B cell (primary cell): ENCODE measurements around the gene PICK1.

Experiments
- CTCF ChIP-seq: fragments of 200-600 bp; IDR thresholded peaks from one replicate; pipeline ENCODE4 v1.8.0; 2022; ENCODE audit warnings: antibody characterized with exemption, mild to moderate bottlenecking
- EZH2 ChIP-seq: IDR thresholded peaks from 2 replicates; pipeline ENCODE4 v1.6.1; 2012; ENCODE audit warnings: borderline replicate concordance, low read depth, mild to moderate bottlenecking, moderate library complexity, low read length; ENCODE audit not compliant: insufficient read depth, poor library complexity, severe bottlenecking

- no peak for TF ChIP-seq CTCF
- no peak for TF ChIP-seq EZH2
Observed at GRCh38 chr22:38071421-38072321, 14.5 kb downstream of the PICK1 start.
